ENCODE measurements around the gene DHCR24.

DHCR24 gene

GRCh38 chr1:54842963-54843362 is 44.0 kb downstream of the DHCR24 start:
- DNase-seq = no peak

- no peak for DNase-seq
Observed at GRCh38 chr1:54842206-54842915, 44.6 kb downstream of the DHCR24 start.

GRCh38 chr1:54839824-54840223 is 47.2 kb downstream of the DHCR24 start:
- no peak for DNase-seq

- no peak for DNase-seq
Observed at GRCh38 chr1:54838565-54839180, 48.3 kb downstream of the DHCR24 start.

DNA sequence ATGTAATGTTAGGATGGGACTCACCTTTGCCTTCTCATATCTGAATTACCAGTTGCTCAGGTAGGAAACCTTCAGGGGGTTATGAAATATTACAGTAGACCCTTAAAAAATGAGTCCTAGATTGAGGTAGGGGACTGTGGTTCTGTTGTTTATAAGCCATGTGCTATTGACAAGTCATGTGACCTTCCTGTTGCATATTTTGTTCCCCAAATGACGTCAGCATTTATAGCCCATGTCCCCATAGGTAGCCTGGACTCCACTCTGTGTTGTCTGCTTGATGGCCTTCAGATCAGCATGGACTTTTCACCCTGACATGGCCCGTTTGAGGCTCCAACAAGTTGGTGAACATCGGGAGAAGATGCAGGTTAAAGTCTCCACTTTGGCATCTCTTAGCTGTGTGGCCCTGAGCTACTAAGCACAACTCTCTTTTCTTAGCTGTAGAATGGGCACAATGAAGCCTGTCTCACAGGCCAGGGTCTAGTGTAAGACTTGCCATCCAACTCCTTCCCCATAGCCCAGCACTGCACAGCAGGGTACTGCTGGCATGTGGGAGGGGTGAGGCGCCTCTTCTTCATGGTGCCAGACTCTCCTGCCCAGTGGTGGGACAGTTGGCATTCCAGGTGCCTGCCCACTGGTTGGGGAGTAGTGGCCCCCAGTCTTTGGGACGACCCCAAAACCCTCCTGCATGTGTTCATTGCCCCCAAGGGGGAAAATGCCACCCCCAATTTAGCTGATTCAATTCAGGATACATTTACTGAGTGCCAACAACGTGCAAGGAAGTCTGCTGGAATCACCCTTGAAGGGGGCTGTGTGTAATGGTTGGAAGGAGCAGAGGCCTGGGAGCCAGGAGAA is 49.8 kb downstream of the DHCR24 start:
- DNase-seq = no peak

DNA sequence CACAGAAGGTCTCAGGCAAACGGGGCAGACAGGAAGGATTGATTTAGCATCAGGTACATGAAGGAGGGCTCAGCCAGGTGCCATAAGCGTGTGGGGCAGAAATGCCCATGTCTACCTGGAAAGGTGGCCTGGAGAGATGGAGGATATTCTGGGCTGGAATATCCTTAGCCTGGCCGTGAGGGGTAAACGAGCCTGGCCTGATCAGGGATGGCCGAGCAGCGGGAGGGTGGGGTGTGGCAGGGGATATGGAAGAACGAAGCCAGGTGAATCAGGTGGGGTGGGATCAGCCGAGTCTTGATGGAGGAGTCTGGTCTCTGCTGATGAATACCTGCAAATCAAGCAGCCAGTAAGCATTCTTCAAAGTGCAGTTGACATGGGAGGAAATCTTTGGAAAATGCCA is 50.4 kb downstream of the DHCR24 start:
- no peak for DNase-seq

DNA sequence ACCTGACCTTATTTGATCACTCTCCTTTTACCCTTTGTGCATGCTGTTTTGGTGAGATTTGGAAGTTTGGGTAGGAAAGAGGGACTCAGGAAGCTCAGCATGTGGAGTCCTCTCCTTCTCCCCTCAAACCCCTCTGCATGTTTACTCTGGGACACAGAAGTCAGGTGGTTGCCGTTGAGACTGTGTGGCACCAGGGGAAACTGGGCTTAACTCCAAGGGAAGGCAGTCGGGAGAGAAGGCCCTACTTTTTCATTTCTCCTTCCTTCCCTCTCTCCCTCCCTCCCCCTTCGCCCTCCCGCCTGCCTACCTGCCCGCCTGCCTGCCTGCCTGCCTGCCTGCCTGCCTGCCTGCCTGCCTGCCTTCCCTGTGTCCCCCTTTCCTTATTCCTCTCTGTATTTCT is 51.0 kb downstream of the DHCR24 start:
- DNase-seq = no peak

- no peak for DNase-seq
Observed at GRCh38 chr1:54835131-54835898, 51.7 kb downstream of the DHCR24 start.

- no peak for DNase-seq
Observed at GRCh38 chr1:54834007-54834541, 52.9 kb downstream of the DHCR24 start.

GRCh38 chr1:54833121-54833520 is 53.9 kb downstream of the DHCR24 start:
- no peak for DNase-seq

- DNase-seq = no peak
Observed at GRCh38 chr1:54826226-54826816, 60.7 kb downstream of the DHCR24 start.

DNA sequence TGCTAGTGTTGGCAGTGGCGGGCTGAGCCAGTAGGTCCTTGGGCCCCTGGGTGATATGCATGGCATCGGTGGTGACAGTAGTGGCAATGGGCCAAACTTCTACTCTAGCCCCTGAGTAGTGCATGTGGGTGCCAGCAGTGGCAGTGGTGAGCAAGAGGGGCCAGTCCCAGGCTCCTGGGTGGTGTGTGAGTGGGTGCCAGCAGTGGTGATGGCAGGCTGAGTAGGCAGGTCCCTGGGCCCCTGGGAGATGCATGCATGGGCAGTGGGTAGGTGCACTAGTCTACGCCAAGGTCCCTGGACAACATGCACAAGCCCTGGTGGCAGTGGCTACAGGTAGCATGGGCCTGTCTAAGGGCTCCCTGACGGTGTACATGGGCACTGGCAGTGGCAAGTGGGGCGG is 61.3 kb downstream of the DHCR24 start:
- no peak for DNase-seq

- DNase-seq = no peak
Observed at GRCh38 chr1:54823670-54824069, 63.3 kb downstream of the DHCR24 start.

DNA sequence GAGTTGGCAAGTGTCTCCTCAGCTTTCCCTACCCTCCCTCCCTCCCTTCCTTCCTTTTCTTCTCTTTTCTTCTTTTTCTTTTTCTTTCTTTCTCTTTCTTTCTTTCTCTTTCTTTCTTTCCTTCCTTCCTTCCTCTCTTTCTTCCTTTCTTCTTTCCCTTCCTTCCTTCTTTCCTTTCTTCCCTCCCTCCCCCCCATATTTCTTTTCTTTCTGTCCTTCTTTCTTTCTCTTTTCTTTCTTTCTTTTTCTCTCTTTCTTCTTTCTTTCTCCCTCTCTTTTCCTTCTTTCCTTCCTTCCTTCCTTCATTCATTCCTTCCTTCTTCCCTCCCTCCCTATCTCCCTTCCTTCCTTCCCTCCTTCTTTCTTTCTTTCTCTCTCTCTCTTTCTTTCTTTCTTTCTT is 67.3 kb downstream of the DHCR24 start:
- no peak for DNase-seq

DNA sequence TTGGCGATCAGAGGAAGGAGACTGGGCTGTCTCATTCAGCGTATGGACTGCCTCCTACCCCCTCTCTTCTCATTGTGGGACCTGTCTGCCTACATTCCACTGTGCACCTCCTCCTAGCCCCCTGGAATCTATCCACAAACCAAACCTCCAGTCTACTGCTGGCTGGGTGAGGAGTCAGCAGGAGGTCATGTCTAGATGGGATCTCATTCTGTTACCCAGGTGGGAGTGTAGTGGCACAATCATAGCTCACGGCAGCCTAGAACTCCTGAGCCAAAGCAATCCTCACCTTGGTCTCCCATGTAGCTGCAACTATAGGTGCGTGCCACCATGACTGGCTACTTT is 67.8 kb downstream of the DHCR24 start:
- DNase-seq = no peak

DNA sequence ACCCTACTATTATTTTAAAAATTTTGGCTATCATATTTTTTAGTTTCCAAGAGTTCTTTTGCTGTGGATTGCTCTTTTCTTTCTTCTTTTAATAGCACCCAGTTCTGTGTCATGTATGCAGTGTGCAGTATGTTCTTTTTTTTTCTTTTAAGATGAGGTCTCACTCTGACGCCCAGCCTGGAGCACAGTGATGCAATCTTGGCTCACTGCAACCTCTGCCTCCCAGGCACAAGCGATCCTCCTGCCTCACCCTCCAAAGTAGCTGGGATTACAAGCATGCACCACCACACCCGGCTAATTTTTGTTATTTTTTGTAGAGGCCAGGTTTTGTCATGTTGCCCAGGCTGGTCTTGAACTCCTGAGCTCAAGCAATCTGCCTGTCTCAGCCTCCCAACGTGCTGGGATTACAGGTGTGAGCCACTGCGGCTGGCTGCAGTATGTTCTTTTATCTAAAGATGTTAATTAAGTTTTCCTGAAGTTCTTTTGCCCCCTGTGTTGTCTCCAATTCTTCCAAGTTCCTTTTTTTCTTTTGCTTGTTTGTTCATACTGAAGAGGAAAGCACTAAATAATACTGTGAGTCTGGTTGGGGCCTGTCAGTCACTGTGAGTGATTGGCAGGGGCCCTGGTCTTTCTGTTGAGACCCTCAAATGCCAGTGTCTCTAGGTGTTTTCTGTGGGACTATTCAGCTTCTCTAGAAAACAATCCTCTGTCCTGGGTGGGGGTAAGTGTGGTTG is 68.4 kb downstream of the DHCR24 start:
- DNase-seq = no peak

DNA sequence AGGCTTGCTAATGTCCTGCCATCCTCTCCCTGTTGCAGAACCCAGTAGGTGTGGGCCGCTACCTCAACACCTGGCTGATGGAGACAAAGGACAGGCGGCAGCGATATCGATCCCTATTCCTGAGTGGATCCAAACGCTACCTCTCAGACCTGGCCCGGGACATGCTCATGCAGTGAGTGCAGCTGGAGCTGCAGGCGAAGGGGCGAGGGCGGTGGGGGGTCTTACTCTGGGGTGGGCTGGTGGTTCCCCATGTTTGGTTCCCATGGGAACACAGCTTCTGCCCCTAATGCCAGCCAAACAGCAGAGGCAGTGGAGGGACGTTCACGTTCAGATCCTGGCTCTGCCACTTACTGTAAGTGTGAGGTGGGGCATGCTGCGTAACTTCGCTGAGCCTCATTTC is 70.0 kb downstream of the DHCR24 start:
- DNase-seq = no peak

DNA sequence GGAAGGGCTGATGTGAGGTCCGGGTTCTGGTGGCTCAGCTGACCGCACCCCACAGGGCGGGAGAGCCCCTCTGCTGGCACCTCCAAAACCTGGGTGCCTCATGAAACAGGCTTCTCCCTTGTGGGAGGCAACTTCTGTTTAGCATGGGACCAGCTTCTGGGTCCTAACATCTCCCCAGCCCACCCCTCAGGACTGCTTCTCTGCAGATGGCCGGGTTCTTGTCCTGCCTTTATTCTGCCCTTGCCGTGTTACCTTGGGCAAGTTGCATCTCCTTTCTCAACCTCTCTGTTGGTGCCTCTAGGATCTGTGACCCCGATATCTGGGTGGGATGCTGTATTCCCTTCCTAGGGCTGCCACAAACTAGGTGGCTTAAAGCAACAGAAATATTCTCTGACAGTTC is 70.9 kb downstream of the DHCR24 start:
- no peak for DNase-seq

GRCh38 chr1:54815086-54815876 is 71.7 kb downstream of the DHCR24 start:
- DNase-seq = no peak

GRCh38 chr1:54814571-54814970 is 72.4 kb downstream of the DHCR24 start:
- DNase-seq = no peak

GRCh38 chr1:54814126-54814498 is 72.9 kb downstream of the DHCR24 start:
- DNase-seq = no peak
